HEK293 (cell line): Measurements from ENCODE around the gene CYP27A1.

Experiments
- ELK4 ChIP-seq: IDR thresholded peaks from 2 replicates; pipeline ENCODE4 v1.6.1; 2011; ENCODE audit warnings: mild to moderate bottlenecking, low read depth, low read length, borderline replicate concordance
- SP2 ChIP-seq: fragments of 450-650 bp; formaldehyde crosslinking; IDR thresholded peaks from 2 replicates; pipeline ENCODE4 v1.5.1; 2016; ENCODE audit warnings: missing biosample characterization, missing genetic modification characterization
- ZNF146 ChIP-seq: fragments of 450-650 bp; formaldehyde crosslinking; IDR thresholded peaks from 2 replicates; pipeline ENCODE4 v1.5.1; 2016; ENCODE audit warnings: missing biosample characterization, missing genetic modification characterization
- ZNF18 ChIP-seq: fragments of 450-650 bp; formaldehyde crosslinking; IDR thresholded peaks from 2 replicates; pipeline ENCODE4 v1.5.1; 2016; ENCODE audit warnings: missing biosample characterization, missing genetic modification characterization
- ZNF184 ChIP-seq: fragments of 450-650 bp; IDR thresholded peaks from 2 replicates; pipeline ENCODE4 v1.5.1; 2018; ENCODE audit warnings: missing biosample characterization, mild to moderate bottlenecking, missing genetic modification characterization
- ZNF23 ChIP-seq: fragments of 450-650 bp; formaldehyde crosslinking; IDR thresholded peaks from 2 replicates; pipeline ENCODE4 v1.5.1; 2016; ENCODE audit warnings: missing biosample characterization, missing genetic modification characterization, borderline replicate concordance
- ZNF366 ChIP-seq: fragments of 450-650 bp; formaldehyde crosslinking; conservative IDR thresholded peaks from 2 replicates; pipeline ENCODE4 v1.5.1; 2016; ENCODE audit warnings: missing biosample characterization, missing genetic modification characterization
- ZNF660 ChIP-seq: fragments of 450-650 bp; IDR thresholded peaks from 2 replicates; pipeline ENCODE4 v1.5.1; 2018; ENCODE audit warnings: missing biosample characterization, mild to moderate bottlenecking, missing genetic modification characterization
- ZNF785 ChIP-seq: fragments of 450-650 bp; formaldehyde crosslinking; IDR thresholded peaks from 2 replicates; pipeline ENCODE4 v1.5.1; 2016; ENCODE audit warnings: missing biosample characterization, missing genetic modification characterization
- TF ChIP-seq, protein P1 (sequence below): fragments of 450-650 bp; formaldehyde crosslinking; IDR thresholded peaks from 2 replicates; pipeline ENCODE4 v1.5.1; 2016; ENCODE audit warnings: missing biosample characterization, missing genetic modification characterization
- TF ChIP-seq, protein P2 (sequence below): fragments of 450-650 bp; formaldehyde crosslinking; optimal IDR thresholded peaks from 2 replicates; pipeline ENCODE3; 2016; ENCODE audit warnings: missing biosample characterization, mild to moderate bottlenecking, missing genetic modification characterization
- TF ChIP-seq, protein P3 (sequence below): fragments of 450-650 bp; formaldehyde crosslinking; IDR thresholded peaks from 2 replicates; pipeline ENCODE4 v1.5.1; 2016; ENCODE audit warnings: missing biosample characterization, missing genetic modification characterization, low read depth

DNA sequence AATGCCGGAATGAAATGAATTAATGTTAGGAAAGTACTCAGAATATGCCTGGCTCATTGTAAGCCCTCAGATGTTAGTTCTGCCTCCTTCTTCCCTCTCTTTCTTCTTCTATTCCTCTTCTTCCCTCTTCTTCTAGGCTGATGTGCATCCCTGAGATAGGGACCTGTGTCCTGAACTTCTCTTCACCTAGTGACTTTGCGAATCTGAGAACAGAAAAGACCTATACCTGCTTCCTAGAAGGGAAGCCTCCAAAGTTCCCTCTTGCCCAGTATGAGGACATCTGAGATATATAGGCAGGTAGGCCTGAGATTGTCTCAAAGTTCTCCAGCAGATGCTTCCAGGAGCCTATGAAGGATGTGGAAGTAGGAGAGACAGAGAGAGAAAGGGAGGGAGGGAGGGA, 8.1 kb upstream of the CYP27A1 start:
- TF ChIP-seq, protein P1, sequence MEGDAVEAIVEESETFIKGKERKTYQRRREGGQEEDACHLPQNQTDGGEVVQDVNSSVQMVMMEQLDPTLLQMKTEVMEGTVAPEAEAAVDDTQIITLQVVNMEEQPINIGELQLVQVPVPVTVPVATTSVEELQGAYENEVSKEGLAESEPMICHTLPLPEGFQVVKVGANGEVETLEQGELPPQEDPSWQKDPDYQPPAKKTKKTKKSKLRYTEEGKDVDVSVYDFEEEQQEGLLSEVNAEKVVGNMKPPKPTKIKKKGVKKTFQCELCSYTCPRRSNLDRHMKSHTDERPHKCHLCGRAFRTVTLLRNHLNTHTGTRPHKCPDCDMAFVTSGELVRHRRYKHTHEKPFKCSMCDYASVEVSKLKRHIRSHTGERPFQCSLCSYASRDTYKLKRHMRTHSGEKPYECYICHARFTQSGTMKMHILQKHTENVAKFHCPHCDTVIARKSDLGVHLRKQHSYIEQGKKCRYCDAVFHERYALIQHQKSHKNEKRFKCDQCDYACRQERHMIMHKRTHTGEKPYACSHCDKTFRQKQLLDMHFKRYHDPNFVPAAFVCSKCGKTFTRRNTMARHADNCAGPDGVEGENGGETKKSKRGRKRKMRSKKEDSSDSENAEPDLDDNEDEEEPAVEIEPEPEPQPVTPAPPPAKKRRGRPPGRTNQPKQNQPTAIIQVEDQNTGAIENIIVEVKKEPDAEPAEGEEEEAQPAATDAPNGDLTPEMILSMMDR = no peak
- TF ChIP-seq ZNF146 (tag by site-specific recombination) (no peak), ZNF660 (tag by site-specific recombination) (no peak), ZNF184 (tag by site-specific recombination) (no peak), ZNF23 (no peak), ZNF18 (tag by site-specific recombination) (no peak), ZNF785 (tag by site-specific recombination) (no peak), ELK4 (no peak), ZNF366 (tag by site-specific recombination) (no peak), SP2 (tag by site-specific recombination) (no peak)
- TF ChIP-seq, protein P2, sequence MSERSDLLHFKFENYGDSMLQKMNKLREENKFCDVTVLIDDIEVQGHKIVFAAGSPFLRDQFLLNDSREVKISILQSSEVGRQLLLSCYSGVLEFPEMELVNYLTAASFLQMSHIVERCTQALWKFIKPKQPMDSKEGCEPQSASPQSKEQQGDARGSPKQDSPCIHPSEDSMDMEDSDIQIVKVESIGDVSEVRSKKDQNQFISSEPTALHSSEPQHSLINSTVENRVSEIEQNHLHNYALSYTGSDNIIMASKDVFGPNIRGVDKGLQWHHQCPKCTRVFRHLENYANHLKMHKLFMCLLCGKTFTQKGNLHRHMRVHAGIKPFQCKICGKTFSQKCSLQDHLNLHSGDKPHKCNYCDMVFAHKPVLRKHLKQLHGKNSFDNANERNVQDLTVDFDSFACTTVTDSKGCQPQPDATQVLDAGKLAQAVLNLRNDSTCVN (tag by site-specific recombination) = no peak
- TF ChIP-seq, protein P3, sequence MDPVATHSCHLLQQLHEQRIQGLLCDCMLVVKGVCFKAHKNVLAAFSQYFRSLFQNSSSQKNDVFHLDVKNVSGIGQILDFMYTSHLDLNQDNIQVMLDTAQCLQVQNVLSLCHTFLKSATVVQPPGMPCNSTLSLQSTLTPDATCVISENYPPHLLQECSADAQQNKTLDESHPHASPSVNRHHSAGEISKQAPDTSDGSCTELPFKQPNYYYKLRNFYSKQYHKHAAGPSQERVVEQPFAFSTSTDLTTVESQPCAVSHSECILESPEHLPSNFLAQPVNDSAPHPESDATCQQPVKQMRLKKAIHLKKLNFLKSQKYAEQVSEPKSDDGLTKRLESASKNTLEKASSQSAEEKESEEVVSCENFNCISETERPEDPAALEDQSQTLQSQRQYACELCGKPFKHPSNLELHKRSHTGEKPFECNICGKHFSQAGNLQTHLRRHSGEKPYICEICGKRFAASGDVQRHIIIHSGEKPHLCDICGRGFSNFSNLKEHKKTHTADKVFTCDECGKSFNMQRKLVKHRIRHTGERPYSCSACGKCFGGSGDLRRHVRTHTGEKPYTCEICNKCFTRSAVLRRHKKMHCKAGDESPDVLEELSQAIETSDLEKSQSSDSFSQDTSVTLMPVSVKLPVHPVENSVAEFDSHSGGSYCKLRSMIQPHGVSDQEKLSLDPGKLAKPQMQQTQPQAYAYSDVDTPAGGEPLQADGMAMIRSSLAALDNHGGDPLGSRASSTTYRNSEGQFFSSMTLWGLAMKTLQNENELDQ (tag by site-specific recombination) = no peak
